ENCODE data around the gene TMTC1.

DNA sequence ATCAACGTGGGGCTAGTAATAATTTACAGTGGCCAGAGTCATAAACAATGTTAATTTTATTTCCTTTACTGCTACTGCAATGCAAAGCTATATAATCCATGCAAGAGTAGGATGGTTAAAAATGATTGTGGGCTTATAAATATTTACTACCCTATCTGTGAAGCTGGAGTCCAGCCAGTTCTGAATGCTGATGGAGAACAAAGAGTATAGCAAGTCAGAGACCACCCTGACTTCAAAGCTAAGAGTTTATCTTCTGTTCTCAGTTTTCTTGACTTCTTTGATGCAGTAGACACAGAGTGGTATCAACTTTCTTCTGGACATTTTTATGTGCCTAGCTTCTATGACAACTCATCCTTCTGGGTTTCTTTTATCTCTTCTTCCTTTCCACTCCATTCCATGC lies 252.3 kb downstream of the TMTC1 start:
- TF ChIP-seq, protein P1, sequence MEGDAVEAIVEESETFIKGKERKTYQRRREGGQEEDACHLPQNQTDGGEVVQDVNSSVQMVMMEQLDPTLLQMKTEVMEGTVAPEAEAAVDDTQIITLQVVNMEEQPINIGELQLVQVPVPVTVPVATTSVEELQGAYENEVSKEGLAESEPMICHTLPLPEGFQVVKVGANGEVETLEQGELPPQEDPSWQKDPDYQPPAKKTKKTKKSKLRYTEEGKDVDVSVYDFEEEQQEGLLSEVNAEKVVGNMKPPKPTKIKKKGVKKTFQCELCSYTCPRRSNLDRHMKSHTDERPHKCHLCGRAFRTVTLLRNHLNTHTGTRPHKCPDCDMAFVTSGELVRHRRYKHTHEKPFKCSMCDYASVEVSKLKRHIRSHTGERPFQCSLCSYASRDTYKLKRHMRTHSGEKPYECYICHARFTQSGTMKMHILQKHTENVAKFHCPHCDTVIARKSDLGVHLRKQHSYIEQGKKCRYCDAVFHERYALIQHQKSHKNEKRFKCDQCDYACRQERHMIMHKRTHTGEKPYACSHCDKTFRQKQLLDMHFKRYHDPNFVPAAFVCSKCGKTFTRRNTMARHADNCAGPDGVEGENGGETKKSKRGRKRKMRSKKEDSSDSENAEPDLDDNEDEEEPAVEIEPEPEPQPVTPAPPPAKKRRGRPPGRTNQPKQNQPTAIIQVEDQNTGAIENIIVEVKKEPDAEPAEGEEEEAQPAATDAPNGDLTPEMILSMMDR (IDR thresholded peaks at IDR 0.05) = no peak
- TF ChIP-seq POLR2A (IDR thresholded peaks at IDR 0.05) = no peak

All from uterus (tissue), 2 donors.